ENCODE measurements around the gene SMAD1.

- TF ChIP-seq EZH2 (IDR thresholded peaks at IDR 0.05) (no peak), FOXP2 (optimal IDR thresholded peaks at IDR 0.05; ENCODE audit: control extremely low read depth, extremely low read length, insufficient read depth) (no peak)
Observed at GRCh38 chr4:145605941-145606340, 124.3 kb downstream of the SMAD1 start.
